ENCODE measurements around the gene MATK.

Gene MATK

DNA sequence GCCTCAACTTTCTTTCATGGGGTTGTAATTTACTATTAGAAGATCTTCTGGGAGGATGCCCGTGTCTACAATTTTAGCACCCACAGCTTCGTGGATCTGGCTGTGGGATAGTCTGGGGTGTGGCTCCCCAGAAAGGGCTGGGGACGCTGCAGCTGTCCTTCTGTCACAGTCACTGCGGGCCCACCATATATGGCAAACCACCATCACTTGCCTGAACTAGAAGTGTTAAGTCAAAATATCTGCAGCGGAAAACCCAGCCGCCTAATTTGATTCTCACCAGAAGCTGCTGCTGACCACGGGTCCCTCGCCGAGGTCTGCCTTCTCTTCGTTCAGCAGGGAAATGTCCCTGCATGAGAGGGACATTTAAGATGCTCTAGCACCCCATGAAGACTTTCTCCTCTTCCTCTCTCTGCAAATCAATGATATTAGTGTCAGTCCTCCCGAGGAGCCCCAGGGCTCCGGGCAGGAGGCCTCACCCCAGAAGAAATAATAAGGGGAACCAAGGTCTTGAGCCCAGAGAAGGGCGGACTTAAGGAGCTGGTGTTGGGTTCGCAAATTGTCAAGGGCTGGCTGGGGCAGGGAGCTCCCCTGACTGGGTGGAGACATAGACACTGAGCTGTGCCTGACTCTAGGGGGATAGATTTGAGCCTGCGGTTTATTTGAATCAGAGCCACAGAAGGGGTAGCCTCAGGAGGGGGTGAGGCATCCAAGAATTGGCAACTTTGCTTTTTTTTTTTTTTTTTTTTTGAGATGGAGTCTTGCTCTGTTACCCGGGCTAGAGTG lies 3.0 kb upstream of the MATK start:
- no peak for DNase-seq

DNA sequence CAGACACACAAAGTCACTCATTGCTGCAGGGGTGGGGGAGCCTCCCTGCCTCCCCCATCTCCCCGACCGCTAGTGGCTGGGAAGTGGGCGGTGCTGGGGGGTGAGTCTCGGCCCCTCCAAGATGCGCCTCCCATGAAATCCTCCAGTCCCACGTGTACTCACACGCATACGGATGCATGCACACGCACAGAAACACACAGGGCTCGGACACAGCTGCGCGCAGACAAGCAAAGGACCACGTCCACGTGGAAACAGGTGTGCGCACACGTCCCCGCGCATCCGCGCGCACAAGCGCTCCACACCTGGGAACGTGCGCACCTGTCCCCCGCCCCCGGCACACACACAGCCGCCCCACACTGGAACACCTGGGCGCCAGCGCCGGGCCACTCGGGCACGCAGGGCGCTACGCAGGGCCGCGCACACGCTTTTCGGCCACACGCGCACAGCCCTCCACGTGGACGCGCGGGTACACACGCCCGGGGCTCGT lies 687 bp downstream of the MATK start:
- DNase-seq: peak; percentile 46

DNA sequence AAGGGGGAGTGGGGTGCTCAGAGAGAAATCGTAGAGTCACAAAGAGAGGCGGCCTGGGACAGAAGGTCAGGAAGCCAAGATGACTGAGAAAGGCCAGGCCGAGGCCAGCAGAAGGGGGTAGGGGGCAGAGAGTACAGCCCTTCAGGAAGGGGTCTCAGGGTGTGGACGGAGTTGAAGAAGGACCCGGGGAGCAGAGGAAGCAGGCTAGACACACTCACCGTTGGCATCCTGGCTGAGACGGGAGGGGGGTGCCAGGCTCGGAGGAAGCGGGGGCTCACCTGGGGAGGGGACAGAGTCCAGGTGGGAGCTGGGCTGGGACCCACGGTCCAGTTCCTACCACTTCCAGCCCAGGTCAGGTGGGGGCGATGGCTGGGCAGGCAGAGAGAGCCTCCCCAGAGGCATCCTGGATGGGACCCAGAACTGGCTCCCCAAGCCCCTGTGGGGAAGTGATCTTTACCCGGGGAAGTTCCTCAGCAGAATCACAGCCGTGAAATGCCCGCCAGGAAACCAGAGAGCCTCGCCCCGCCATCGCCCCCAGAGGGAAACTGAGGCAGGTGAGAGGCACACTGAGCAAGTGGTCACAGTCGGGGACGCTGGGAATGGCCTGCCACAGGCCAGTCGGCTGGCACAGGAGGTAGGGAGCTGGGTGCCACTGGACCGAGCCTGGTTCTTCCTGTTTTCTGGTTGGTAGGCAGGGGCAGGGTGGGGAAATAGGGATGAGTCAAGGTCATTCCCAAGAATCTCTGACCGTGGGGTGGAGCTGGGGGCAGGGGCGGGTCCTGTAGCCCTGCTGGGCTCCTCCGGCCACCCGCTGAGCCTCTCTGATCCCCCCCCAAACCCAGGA lies 1.4 kb downstream of the MATK start:
- DNase-seq: no peak

GRCh38 chr19:3783660-3784584 lies 2.3 kb downstream of the MATK start:
- DNase-seq: peak; percentile 32

DNA sequence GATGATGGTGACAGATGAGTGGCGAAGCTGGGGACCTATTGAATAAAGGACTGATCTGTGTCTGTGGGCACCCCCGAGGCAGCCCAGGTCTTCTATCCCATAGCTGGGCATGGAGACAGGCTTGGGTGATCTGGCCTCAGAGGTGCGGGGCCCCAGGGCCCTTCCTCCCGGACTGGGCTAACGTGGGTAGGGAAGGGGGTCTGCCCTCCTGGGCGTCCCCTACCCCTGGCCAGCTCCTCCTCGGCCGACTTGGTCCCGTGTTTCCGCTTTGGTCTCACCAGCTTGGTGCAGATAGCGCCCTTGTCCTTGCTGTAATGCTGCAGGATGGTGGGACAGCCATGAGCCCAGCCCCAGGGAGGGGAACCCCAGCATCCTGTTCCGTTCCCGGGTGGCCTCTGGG lies 3.3 kb downstream of the MATK start:
- DNase-seq: no peak

DNA sequence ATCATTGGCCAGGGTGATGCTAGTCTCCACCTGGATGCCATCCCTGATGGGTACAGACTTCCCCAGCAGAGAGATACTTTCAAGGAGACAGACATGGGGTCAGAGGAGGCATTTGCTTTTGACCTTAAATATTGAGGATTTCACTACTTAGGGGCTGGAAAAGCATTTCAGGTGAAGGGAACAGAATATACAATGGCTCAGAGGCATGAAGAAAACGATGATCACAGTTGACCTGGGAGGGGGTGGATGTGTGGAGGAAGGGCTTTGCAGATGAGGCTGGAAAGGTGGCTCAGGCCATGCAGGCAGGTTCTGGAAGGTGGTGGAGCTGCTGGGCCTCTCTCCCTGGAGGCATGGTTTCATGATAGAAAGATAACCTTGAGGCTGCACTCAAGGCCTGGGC lies 3.9 kb downstream of the MATK start:
- DNase-seq: no peak

DNA sequence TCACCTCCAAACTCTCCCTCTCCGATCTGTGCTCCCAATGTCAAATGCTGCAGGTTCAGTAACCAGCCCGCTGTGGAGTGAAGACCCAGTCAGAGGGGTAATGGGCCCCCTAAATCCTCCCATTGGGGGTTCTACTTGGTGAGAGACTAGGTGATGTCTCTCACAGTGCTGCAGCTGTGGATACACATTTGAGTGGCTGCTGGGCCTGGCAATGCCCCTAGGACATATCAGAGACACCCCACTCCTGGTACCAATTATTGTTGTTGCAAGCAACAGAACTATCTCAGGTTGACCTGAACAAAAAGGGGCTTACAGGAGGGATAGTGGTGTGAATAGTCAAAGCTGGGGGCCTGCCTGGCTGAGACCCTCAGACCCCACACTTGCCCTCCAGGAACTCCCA lies 4.6 kb downstream of the MATK start:
- DNase-seq: no peak

DNA sequence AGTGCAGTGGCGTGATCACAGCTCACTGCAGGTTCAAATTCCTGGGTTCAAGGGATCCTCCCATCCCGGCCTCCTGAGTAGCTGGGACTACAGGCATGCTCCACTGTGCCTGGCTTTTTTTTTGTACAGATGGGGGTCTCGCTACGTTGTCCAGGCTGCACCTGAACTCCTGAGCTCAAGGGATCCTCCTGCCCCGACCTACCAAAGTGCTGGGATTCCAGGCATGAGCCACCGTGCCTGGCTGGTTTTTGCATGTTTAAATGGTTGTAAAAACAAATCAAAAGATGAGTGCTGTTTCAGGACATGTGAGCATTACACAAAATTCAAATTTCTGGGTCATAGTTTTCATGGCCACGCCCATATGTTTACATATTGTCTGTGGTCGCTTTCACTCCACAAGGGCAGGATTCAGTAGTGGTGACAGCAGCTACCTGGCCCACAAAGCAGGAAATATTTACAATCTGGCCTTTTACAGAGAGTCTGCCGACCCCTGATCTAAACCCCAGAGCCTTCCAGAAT lies 5.3 kb downstream of the MATK start:
- no peak for DNase-seq

- DNase-seq: no peak
These were observed 7.1 kb downstream of the MATK start for GRCh38 chr19:3778899-3779723.

DNA sequence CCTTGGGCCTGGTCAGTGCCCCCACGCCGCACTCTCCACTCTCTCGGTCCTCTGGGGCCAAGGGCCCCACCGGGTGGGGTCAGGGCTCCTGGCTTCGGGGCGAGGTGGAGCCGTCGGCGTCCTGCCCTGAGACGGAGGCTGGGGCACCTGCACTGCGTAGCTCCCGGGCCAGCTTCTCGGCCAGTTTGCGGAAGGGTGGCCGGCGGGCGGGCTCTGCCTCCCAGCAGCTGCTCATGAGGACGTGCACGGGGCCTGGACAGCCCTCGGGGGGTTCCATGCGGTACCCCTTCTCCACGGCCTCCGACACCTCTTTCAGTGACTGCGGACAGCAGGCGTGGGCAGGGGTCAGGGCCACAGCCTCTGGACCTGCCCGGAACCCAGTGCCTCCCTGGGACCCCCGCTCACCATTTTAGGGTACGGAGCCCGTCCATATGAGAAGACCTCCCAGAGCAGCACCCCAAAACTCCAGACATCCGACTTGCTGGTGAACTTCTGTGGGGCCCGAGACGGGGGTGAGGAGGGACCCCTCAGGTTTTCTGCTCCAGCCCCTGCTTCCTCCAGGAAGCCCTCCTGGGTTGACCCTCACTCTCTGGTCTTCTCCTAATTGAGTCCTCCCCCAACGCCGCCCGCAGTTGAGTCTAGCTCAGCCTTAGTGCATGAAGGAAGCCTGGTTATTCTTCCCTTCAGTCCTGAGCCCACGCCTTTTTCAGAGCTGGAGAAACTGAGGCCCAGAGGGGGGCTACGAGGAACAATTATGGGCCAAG lies 7.9 kb downstream of the MATK start:
- DNase-seq: no peak

GRCh38 chr19:3776479-3777040 lies 9.6 kb downstream of the MATK start:
- DNase-seq: no peak

GRCh38 chr19:3775831-3776230 lies 10.3 kb downstream of the MATK start:
- DNase-seq: no peak

- DNase-seq: no peak
These were observed 10.8 kb downstream of the MATK start for GRCh38 chr19:3775374-3775711.

GRCh38 chr19:3774621-3775373 lies 11.4 kb downstream of the MATK start:
- no peak for DNase-seq

- no peak for DNase-seq
These were observed 12.2 kb downstream of the MATK start for GRCh38 chr19:3773814-3774515.

DNA sequence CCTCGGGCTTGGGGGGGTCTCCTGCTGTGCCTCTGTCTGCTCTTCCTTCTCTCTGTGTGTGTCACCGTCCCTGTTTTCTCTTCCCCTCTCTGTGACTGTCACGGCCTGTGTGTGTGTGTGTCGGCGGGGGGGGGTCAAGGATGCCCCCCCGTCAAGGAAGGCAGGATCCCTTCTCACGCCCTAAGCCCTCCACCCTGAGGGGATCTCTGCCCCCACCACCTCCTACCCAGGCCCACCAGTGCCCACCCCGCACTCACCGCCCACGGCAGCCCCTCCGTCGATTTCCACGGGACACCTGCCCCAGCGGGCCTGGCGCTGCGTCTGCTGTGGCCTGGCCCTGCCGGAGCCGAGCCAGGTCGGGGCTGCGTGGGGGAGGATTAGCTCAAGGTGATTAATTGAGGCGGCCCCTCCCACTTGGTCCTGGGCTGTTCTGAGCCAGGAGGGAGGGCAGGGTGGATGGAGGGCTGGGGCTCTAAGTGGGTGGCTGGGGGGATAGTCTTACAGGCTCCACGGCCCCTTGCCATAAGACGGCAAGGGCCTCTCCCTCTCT lies 14.2 kb downstream of the MATK start, which contains the start of gene RAX2:
Gene RAX2, minus strand, starts transcription at position 323 of the 550 bp plus-strand sequence. CDS start 486 bp downstream, outside the sequence.
- DNase-seq: no peak

- no peak for DNase-seq
These were observed 14.9 kb downstream of the MATK start for GRCh38 chr19:3771000-3771905.

All from activated T-cell treated with anti-CD3 and anti-CD28 coated beads for 4 hours (primary cell).